SK-N-SH (cell line): Measurements from ENCODE around the gene OR1S2.

ENCODE experiments used
- CHD2 ChIP-seq: fragments of 150-350 bp; IDR thresholded peaks from 2 replicates; pipeline ENCODE4 v1.6.1; 2018; ENCODE audit warnings: low read length; ENCODE audit not compliant: partially characterized antibody
- ELF1 ChIP-seq: IDR thresholded peaks from 2 replicates; pipeline ENCODE4 v1.4.0; 2012
- EP300 ChIP-seq, 2 experiments: IDR thresholded peaks; 2 replicates each; pipeline versions ENCODE4 v1.4.0 to v1.6.1; 2012; ENCODE audit warnings: borderline replicate concordance in 1 of 2, low read depth in 1 of 2, low read length in 1 of 2
- GATA2 ChIP-seq: sonication (generic); formaldehyde crosslinking; IDR thresholded peaks from 2 replicates; pipeline ENCODE4 v1.5.0; 2020; ENCODE audit warnings: mild to moderate bottlenecking, missing genetic modification reagents
- POLR2AphosphoS5 ChIP-seq: IDR thresholded peaks from 2 replicates; pipeline ENCODE4 v1.6.1; 2012; ENCODE audit warnings: low read depth, low read length
- RCOR1 ChIP-seq: fragments of 150-350 bp; IDR thresholded peaks from 2 replicates; pipeline ENCODE4 v1.6.1; 2017; ENCODE audit warnings: antibody characterized with exemption, low read length
- REST ChIP-seq: IDR thresholded peaks from 2 replicates; pipeline ENCODE4 v1.6.1; 2012; ENCODE audit warnings: mild to moderate bottlenecking, low read depth, low read length, moderate library complexity
- SIN3A ChIP-seq: IDR thresholded peaks from 2 replicates; pipeline ENCODE4 v1.6.1; 2012; ENCODE audit warnings: low read depth, mild to moderate bottlenecking, low read length, moderate library complexity, borderline replicate concordance
- SMC3 ChIP-seq: IDR thresholded peaks from 2 replicates; pipeline ENCODE4 v1.6.1; 2012; ENCODE audit warnings: low read depth, low read length, improper control_type of control experiment
- TAF1 ChIP-seq: IDR thresholded peaks from 2 replicates; pipeline ENCODE4 v1.6.1; 2012; ENCODE audit warnings: low read depth, mild to moderate bottlenecking, low read length, moderate library complexity, borderline replicate concordance
- YY1 ChIP-seq: IDR thresholded peaks from 2 replicates; pipeline ENCODE4 v1.4.0; 2012; ENCODE audit warnings: low read depth, mild to moderate bottlenecking
- TF ChIP-seq, protein P1 (sequence below): fragments of 200-600 bp; sonication (generic); IDR thresholded peaks from 2 replicates; pipeline ENCODE4 v1.6.1; 2017; ENCODE audit warnings: antibody characterized with exemption, mild to moderate bottlenecking, moderate library complexity

DNA sequence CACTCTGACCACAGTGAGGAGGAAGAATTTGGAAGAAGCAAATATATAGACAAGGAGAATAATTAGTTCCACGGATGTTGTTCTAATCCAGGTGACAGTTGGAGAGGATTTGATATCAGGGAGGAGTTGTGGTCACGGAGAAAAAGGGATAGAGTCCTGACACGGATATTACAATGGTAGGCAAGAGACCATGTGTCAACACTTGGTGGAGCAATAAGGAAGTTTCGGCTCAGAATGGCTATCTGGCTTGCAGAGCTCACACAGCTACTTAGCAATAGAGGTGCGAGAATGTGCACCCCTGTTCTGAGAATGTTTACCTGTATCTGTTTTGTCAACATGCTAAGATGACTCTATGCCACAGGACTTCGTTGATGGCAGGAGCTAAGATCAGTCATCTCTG lies 25.5 kb downstream of the OR1S2 start:
- TF ChIP-seq REST (no peak), ELF1 (no peak), RCOR1 (no peak), SMC3 (no peak), POLR2AphosphoS5 (no peak), CHD2 (no peak), GATA2 (CRISPR knock-in tag) (no peak), YY1 (no peak), SIN3A (no peak), EP300 (IDR thresholded peaks at IDR 0.05; ENCODE audit: borderline replicate concordance in 1 of 2, low read depth in 1 of 2, low read length in 1 of 2) (no peak), TAF1 (no peak)
- TF ChIP-seq, protein P1, sequence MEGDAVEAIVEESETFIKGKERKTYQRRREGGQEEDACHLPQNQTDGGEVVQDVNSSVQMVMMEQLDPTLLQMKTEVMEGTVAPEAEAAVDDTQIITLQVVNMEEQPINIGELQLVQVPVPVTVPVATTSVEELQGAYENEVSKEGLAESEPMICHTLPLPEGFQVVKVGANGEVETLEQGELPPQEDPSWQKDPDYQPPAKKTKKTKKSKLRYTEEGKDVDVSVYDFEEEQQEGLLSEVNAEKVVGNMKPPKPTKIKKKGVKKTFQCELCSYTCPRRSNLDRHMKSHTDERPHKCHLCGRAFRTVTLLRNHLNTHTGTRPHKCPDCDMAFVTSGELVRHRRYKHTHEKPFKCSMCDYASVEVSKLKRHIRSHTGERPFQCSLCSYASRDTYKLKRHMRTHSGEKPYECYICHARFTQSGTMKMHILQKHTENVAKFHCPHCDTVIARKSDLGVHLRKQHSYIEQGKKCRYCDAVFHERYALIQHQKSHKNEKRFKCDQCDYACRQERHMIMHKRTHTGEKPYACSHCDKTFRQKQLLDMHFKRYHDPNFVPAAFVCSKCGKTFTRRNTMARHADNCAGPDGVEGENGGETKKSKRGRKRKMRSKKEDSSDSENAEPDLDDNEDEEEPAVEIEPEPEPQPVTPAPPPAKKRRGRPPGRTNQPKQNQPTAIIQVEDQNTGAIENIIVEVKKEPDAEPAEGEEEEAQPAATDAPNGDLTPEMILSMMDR = no peak
